K562 (cell line): Measurements from ENCODE around the gene DSCAM. TPM values are rescaled to one million over a fixed set of nuclear protein-coding genes. Genes with fewer than 3 reads are reported as not detected.
A peak's percentile ranks its signal among the peaks of the same experiment; 100 is the strongest.

Experiments used
- ARHGAP35 ChIP-seq: fragments of 450-650 bp; IDR thresholded peaks from 2 replicates; pipeline ENCODE4 v1.6.1; 2018; ENCODE audit not compliant: partially characterized antibody
- BCOR ChIP-seq: fragments of 450-650 bp; IDR thresholded peaks from 2 replicates; pipeline ENCODE4 v1.6.1; 2016
- HLTF ChIP-seq: fragments of 450-650 bp; IDR thresholded peaks from 2 replicates; pipeline ENCODE4 v1.6.1; 2016
- ILK ChIP-seq: fragments of 450-650 bp; IDR thresholded peaks from 2 replicates; pipeline ENCODE4 v1.6.1; 2016; ENCODE audit warnings: missing genetic modification characterization, low read depth, mild to moderate bottlenecking, missing compliant biosample characterization, moderate library complexity, borderline replicate concordance
- MAFG ChIP-seq: fragments of 450-650 bp; conservative IDR thresholded peaks from 2 replicates; pipeline ENCODE4 v1.6.1; 2016; ENCODE audit warnings: missing genetic modification characterization, missing compliant biosample characterization
- NFE2L1 ChIP-seq: fragments of 450-650 bp; IDR thresholded peaks from 2 replicates; pipeline ENCODE4 v1.6.1; 2016; ENCODE audit warnings: missing genetic modification characterization, low read depth, mild to moderate bottlenecking, missing compliant biosample characterization, moderate library complexity, borderline replicate concordance
- SMC3 ChIP-seq: conservative IDR thresholded peaks from 2 replicates; pipeline ENCODE4 v1.6.1; 2011; ENCODE audit warnings: low read depth, low read length, improper control_type of control experiment; ENCODE audit not compliant: insufficient read depth
- ZNF140 ChIP-seq: fragments of 250-450 bp; sonication (Bioruptor Pico); IDR thresholded peaks from 2 replicates; pipeline ENCODE4 v1.8.0; 2021; ENCODE audit warnings: moderate library complexity, mild to moderate bottlenecking, inconsistent platforms
- ZNF165 ChIP-seq: fragments of 250-450 bp; sonication (Bioruptor Pico); IDR thresholded peaks from 2 replicates; pipeline ENCODE4 v1.4.0; 2020; ENCODE audit warnings: borderline replicate concordance
- ZNF311 ChIP-seq: fragments of 250-450 bp; sonication (Bioruptor Pico); IDR thresholded peaks from 2 replicates; pipeline ENCODE4 v1.4.0; 2020; ENCODE audit warnings: mild to moderate bottlenecking, moderate library complexity
- ZNF444 ChIP-seq: fragments of 250-450 bp; sonication (Bioruptor Pico); IDR thresholded peaks from 2 replicates; pipeline ENCODE4 v1.4.0; 2020; ENCODE audit warnings: mild to moderate bottlenecking, moderate library complexity
- polyA plus RNA-seq, 8 experiments: library from polyadenylated mRNA; depleted of rRNA in 4 of 8; stranded (reverse) in 5 of 8; unstranded in 3 of 8; fragments of >200 nt; fragmentation: Nextera tagmentation in 2 of 8; fragmentation: Illumina TruSeq in 1 of 8; extraction: Ambion mirVana in 2 of 8; extraction: Trizol in 1 of 8; gene quantifications; 2 replicates each; pipeline versions ENCODE4 v1.2.1 to v1.2.3, GENCODE V29; 2011 to 2014; ENCODE audit warnings: inconsistent platforms in 1 of 8, missing spikeins in 1 of 8
- total RNA-seq, 7 experiments: library from RNA; depleted of rRNA in 6 of 7; stranded (reverse); fragments of >200 nt in 6 of 7; fragmentation: Illumina TruSeq in 2 of 7; extraction: Trizol in 2 of 7; gene quantifications; 2 replicates each; pipeline versions ENCODE4 v1.2.1 to v1.2.3, GENCODE V29; 2011 to 2021; ENCODE audit warnings: low replicate concordance in 1 of 7
- TF ChIP-seq, protein P1 (sequence below): fragments of 200-600 bp; sonication (generic); IDR thresholded peaks from one replicate; pipeline ENCODE4 v1.6.1; 2012; ENCODE audit warnings: mild to moderate bottlenecking, low read depth, low read length, inconsistent platforms
- TF ChIP-seq, protein P2 (sequence below): fragments of 450-650 bp; IDR thresholded peaks from 2 replicates; pipeline ENCODE4 v1.6.1; 2016; ENCODE audit warnings: antibody characterized with exemption
- TF ChIP-seq, protein P3 (sequence below): fragments of 450-650 bp; IDR thresholded peaks from 2 replicates; pipeline ENCODE4 v1.7.1; 2018; ENCODE audit warnings: mild to moderate bottlenecking, low read depth; ENCODE audit not compliant: partially characterized antibody

DSCAM gene
- total and polyA plus RNA-seq, 9 of the 15 experiments (the other 6 are each of a cell fraction or from before 2014, with no cell fraction given) = not detected

DNA sequence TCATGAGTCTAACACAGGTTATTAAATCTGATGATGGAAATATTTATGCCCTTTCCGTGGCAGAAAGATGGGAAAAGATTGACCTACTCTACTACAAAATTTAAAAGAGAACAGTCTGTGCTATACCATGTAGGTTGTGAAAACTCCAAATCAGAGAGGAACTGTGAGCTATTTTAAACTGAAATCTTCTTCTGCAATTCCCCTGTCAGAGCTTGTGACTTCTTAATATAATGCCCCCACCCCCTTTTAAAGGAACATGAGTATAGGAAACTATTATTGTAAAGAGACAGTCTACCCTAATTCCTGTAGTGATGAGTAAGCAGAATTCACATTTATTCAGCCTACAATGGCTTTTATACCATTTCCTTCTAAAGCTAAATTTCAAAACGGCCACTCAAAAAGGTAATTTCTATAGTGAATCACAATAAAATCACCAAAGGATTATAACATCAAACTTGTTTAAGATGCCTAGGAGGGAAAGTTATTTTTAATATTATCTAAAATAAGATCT is 11.7 kb downstream of the DSCAM start (continued):
- TF ChIP-seq, protein P1, sequence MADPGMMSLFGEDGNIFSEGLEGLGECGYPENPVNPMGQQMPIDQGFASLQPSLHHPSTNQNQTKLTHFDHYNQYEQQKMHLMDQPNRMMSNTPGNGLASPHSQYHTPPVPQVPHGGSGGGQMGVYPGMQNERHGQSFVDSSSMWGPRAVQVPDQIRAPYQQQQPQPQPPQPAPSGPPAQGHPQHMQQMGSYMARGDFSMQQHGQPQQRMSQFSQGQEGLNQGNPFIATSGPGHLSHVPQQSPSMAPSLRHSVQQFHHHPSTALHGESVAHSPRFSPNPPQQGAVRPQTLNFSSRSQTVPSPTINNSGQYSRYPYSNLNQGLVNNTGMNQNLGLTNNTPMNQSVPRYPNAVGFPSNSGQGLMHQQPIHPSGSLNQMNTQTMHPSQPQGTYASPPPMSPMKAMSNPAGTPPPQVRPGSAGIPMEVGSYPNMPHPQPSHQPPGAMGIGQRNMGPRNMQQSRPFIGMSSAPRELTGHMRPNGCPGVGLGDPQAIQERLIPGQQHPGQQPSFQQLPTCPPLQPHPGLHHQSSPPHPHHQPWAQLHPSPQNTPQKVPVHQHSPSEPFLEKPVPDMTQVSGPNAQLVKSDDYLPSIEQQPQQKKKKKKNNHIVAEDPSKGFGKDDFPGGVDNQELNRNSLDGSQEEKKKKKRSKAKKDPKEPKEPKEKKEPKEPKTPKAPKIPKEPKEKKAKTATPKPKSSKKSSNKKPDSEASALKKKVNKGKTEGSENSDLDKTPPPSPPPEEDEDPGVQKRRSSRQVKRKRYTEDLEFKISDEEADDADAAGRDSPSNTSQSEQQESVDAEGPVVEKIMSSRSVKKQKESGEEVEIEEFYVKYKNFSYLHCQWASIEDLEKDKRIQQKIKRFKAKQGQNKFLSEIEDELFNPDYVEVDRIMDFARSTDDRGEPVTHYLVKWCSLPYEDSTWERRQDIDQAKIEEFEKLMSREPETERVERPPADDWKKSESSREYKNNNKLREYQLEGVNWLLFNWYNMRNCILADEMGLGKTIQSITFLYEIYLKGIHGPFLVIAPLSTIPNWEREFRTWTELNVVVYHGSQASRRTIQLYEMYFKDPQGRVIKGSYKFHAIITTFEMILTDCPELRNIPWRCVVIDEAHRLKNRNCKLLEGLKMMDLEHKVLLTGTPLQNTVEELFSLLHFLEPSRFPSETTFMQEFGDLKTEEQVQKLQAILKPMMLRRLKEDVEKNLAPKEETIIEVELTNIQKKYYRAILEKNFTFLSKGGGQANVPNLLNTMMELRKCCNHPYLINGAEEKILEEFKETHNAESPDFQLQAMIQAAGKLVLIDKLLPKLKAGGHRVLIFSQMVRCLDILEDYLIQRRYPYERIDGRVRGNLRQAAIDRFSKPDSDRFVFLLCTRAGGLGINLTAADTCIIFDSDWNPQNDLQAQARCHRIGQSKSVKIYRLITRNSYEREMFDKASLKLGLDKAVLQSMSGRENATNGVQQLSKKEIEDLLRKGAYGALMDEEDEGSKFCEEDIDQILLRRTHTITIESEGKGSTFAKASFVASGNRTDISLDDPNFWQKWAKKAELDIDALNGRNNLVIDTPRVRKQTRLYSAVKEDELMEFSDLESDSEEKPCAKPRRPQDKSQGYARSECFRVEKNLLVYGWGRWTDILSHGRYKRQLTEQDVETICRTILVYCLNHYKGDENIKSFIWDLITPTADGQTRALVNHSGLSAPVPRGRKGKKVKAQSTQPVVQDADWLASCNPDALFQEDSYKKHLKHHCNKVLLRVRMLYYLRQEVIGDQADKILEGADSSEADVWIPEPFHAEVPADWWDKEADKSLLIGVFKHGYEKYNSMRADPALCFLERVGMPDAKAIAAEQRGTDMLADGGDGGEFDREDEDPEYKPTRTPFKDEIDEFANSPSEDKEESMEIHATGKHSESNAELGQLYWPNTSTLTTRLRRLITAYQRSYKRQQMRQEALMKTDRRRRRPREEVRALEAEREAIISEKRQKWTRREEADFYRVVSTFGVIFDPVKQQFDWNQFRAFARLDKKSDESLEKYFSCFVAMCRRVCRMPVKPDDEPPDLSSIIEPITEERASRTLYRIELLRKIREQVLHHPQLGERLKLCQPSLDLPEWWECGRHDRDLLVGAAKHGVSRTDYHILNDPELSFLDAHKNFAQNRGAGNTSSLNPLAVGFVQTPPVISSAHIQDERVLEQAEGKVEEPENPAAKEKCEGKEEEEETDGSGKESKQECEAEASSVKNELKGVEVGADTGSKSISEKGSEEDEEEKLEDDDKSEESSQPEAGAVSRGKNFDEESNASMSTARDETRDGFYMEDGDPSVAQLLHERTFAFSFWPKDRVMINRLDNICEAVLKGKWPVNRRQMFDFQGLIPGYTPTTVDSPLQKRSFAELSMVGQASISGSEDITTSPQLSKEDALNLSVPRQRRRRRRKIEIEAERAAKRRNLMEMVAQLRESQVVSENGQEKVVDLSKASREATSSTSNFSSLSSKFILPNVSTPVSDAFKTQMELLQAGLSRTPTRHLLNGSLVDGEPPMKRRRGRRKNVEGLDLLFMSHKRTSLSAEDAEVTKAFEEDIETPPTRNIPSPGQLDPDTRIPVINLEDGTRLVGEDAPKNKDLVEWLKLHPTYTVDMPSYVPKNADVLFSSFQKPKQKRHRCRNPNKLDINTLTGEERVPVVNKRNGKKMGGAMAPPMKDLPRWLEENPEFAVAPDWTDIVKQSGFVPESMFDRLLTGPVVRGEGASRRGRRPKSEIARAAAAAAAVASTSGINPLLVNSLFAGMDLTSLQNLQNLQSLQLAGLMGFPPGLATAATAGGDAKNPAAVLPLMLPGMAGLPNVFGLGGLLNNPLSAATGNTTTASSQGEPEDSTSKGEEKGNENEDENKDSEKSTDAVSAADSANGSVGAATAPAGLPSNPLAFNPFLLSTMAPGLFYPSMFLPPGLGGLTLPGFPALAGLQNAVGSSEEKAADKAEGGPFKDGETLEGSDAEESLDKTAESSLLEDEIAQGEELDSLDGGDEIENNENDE = no peak
- TF ChIP-seq, protein P2, sequence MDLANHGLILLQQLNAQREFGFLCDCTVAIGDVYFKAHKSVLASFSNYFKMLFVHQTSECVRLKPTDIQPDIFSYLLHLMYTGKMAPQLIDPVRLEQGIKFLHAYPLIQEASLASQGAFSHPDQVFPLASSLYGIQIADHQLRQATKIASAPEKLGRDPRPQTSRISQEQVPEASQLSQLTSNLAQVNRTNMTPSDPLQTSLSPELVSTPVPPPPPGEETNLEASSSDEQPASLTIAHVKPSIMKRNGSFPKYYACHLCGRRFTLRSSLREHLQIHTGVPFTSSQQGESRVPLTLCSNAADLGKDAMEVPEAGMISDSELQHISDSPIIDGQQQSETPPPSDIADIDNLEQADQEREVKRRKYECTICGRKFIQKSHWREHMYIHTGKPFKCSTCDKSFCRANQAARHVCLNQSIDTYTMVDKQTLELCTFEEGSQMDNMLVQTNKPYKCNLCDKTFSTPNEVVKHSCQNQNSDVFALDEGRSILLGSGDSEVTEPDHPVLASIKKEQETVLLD = no peak
- no peak for TF ChIP-seq BCOR
- TF ChIP-seq, protein P3, sequence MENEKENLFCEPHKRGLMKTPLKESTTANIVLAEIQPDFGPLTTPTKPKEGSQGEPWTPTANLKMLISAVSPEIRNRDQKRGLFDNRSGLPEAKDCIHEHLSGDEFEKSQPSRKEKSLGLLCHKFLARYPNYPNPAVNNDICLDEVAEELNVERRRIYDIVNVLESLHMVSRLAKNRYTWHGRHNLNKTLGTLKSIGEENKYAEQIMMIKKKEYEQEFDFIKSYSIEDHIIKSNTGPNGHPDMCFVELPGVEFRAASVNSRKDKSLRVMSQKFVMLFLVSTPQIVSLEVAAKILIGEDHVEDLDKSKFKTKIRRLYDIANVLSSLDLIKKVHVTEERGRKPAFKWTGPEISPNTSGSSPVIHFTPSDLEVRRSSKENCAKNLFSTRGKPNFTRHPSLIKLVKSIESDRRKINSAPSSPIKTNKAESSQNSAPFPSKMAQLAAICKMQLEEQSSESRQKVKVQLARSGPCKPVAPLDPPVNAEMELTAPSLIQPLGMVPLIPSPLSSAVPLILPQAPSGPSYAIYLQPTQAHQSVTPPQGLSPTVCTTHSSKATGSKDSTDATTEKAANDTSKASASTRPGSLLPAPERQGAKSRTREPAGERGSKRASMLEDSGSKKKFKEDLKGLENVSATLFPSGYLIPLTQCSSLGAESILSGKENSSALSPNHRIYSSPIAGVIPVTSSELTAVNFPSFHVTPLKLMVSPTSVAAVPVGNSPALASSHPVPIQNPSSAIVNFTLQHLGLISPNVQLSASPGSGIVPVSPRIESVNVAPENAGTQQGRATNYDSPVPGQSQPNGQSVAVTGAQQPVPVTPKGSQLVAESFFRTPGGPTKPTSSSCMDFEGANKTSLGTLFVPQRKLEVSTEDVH = no peak
- TF ChIP-seq ZNF165 (CRISPR knock-in tag) = no peak
- no peak for TF ChIP-seq ZNF444
- TF ChIP-seq MAFG = 0 out of 2 replicates have a peak, but pooled peaks have one; percentile 23
- TF ChIP-seq SMC3 = no peak
- no peak for TF ChIP-seq ARHGAP35
- no peak for TF ChIP-seq HLTF
- no peak for TF ChIP-seq NFE2L1 (tag)
- TF ChIP-seq ZNF140 = no peak
- no peak for TF ChIP-seq ZNF311 (CRISPR knock-in tag)
- TF ChIP-seq ILK (tag) = no peak
